Hepatocyte (in vitro differentiated cells): ENCODE results near the gene BRI3.

Experiments
- CTCF ChIP-seq: fragments of 200-600 bp; sonication (generic); IDR thresholded peaks from 2 replicates; pipeline ENCODE4 v1.5.1; 2016; ENCODE audit warnings: antibody characterized with exemption, mild to moderate bottlenecking; ENCODE audit not compliant: poor library complexity
- EZH2 ChIP-seq: fragments of 200-600 bp; sonication (generic); IDR thresholded peaks from 2 replicates; pipeline ENCODE4 v1.6.1; 2016; ENCODE audit warnings: antibody characterized with exemption, mild to moderate bottlenecking, borderline replicate concordance

GRCh38 chr7:98242934-98243333 lies 38.6 kb upstream of the BRI3 start:
- TF ChIP-seq CTCF (no peak), EZH2 (no peak)
